Measurements from ENCODE around the gene RNF168.
A peak's percentile ranks its signal among the peaks of the same experiment; 100 is the strongest.
"Not testable (repeated sequence)": the region's sequence is repeated elsewhere in the genome, so short reads cannot be mapped to it uniquely, and the experiment has no call there.

RNF168 gene

GRCh38 chr3:196525141-196525540, 21.6 kb upstream of the RNF168 start:
- DNase-seq (ENCODE audit: low spot score in 2 of 2), result no peak
- Histone ChIP-seq H3K36me3 (replicated peaks) (no peaks in the 10 kb centered on the region), H3K27me3 (ENCODE audit: low read depth) (no peaks in the 10 kb centered on the region), H3K4me1 (peaks cover 10% of the 10 kb centered on the region), H3K4me3 (no peak overlapping the region), H3K9me3 (no peaks in the 10 kb centered on the region)
- in situ Hi-C loops (cut with MboI; ENCODE audit: low sequenced_read_pairs), result no loop called here

GRCh38 chr3:196524527-196524926, 21.0 kb upstream of the RNF168 start:
- H3K4me1 ChIP-seq, result peaks cover 10% of the 10 kb centered on the region
- no peaks in the 10 kb centered on the region for H3K36me3 ChIP-seq (replicated peaks)
- H3K27me3 ChIP-seq (ENCODE audit: low read depth), result no peaks in the 10 kb centered on the region
- no peak for DNase-seq (ENCODE audit: low spot score in 2 of 2)
- H3K4me3 ChIP-seq, result no peak overlapping the region
- in situ Hi-C loops (cut with MboI; ENCODE audit: low sequenced_read_pairs), result loop anchor here (5.0 to 25.0 kb wide), 3 partner anchors 272 to 812 kb away; partner anchors contain the start of genes MUC20 and TFRC
- no peaks in the 10 kb centered on the region for H3K9me3 ChIP-seq

GRCh38 chr3:196523841-196524240, 20.3 kb upstream of the RNF168 start:
- Histone ChIP-seq H3K9me3 (0 out of 2 replicates have a peak, but pooled peaks cover under 1% of the 10 kb centered on the region), H3K36me3 (replicated peaks) (no peaks in the 10 kb centered on the region), H3K4me1 (peaks cover 7% of the 10 kb centered on the region), H3K4me3 (no peak overlapping the region), H3K27me3 (ENCODE audit: low read depth) (no peaks in the 10 kb centered on the region)
- in situ Hi-C loops (cut with MboI; ENCODE audit: low sequenced_read_pairs), result loop anchor here (5.0 to 25.0 kb wide), 3 partner anchors 272 to 812 kb away; partner anchors contain the start of genes MUC20 and TFRC
- no peak for DNase-seq (ENCODE audit: low spot score in 2 of 2)

GRCh38 chr3:196521291-196521690, 17.7 kb upstream of the RNF168 start:
- in situ Hi-C loops (cut with MboI; ENCODE audit: low sequenced_read_pairs), result loop anchor here (5.0 to 25.0 kb wide), 3 partner anchors 269 to 809 kb away; partner anchors contain the start of genes MUC20 and TFRC
- not testable (repeated sequence) for H3K9me3 ChIP-seq; H3K27me3 ChIP-seq (ENCODE audit: low read depth); DNase-seq (ENCODE audit: low spot score in 2 of 2); H3K4me3 ChIP-seq; H3K36me3 ChIP-seq (replicated peaks)
- H3K4me1 ChIP-seq, result peaks cover 17% of the 10 kb centered on the region

- Histone ChIP-seq H3K27me3 (ENCODE audit: low read depth) (no peaks in the 10 kb centered on the region), H3K9me3 (peaks cover 8% of the 10 kb centered on the region; the same call in 1 of the 2 replicates), H3K4me3 (no peak overlapping the region), H3K36me3 (replicated peaks) (no peaks in the 10 kb centered on the region), H3K4me1 (peaks cover 17% of the 10 kb centered on the region)
- in situ Hi-C loops (cut with MboI; ENCODE audit: low sequenced_read_pairs), result loop anchor here (5.0 to 25.0 kb wide), 3 partner anchors 267 to 807 kb away; partner anchors contain the start of genes MUC20 and TFRC
- no peak for DNase-seq (ENCODE audit: low spot score in 2 of 2)
Measured at GRCh38 chr3:196519718-196520082, 16.1 kb upstream of the RNF168 start.

- Histone ChIP-seq H3K9me3 (peaks cover 8% of the 10 kb centered on the region; the same call in 1 of the 2 replicates), H3K36me3 (replicated peaks) (no peaks in the 10 kb centered on the region), H3K4me3 (no peak overlapping the region), H3K4me1 (peaks cover 17% of the 10 kb centered on the region), H3K27me3 (ENCODE audit: low read depth) (no peaks in the 10 kb centered on the region)
- in situ Hi-C loops (cut with MboI; ENCODE audit: low sequenced_read_pairs), result loop anchor here (25.0 kb wide), 2 partner anchors 432 to 807 kb away; partner anchors contain the start of genes MUC20 and TFRC
- DNase-seq (ENCODE audit: low spot score in 2 of 2), result peak; percentile 92 to 96
Measured at GRCh38 chr3:196518966-196519717, 15.6 kb upstream of the RNF168 start.

GRCh38 chr3:196517919-196518318, 14.4 kb upstream of the RNF168 start:
- in situ Hi-C loops (cut with MboI; ENCODE audit: low sequenced_read_pairs), result loop anchor here (25.0 kb wide), 2 partner anchors 431 to 806 kb away; partner anchors contain the start of genes MUC20 and TFRC
- DNase-seq (ENCODE audit: low spot score in 2 of 2), result peak; percentile 94 to 98
- Histone ChIP-seq H3K36me3 (replicated peaks) (no peaks in the 10 kb centered on the region), H3K4me1 (peaks cover 17% of the 10 kb centered on the region), H3K4me3 (peak overlapping the region; percentile 4; the same call in 1 of the 2 replicates), H3K9me3 (peaks cover 8% of the 10 kb centered on the region; the same call in 1 of the 2 replicates), H3K27me3 (ENCODE audit: low read depth) (no peaks in the 10 kb centered on the region)

GRCh38 chr3:196517162-196517800, 13.7 kb upstream of the RNF168 start:
- in situ Hi-C loops (cut with MboI; ENCODE audit: low sequenced_read_pairs), result loop anchor here (25.0 kb wide), 2 partner anchors 430 to 805 kb away; partner anchors contain the start of genes MUC20 and TFRC
- Histone ChIP-seq H3K4me3 (peak overlapping the region; percentile 4; the same call in 1 of the 2 replicates), H3K36me3 (replicated peaks) (no peaks in the 10 kb centered on the region), H3K9me3 (peaks cover 8% of the 10 kb centered on the region; the same call in 1 of the 2 replicates), H3K27me3 (ENCODE audit: low read depth) (no peaks in the 10 kb centered on the region), H3K4me1 (peaks cover 17% of the 10 kb centered on the region)
- DNase-seq (ENCODE audit: low spot score in 2 of 2), result peak; percentile 45 to 58

- H3K9me3 ChIP-seq, result peaks cover 8% of the 10 kb centered on the region; the same call in 1 of the 2 replicates
- no peak for DNase-seq (ENCODE audit: low spot score in 2 of 2)
- H3K36me3 ChIP-seq (replicated peaks), result no peaks in the 10 kb centered on the region
- no peak within 1 kb of the TSS for H3K4me3 ChIP-seq
- peaks cover 17% of the 10 kb centered on the region for H3K4me1 ChIP-seq
- no peaks in the 10 kb centered on the region for H3K27me3 ChIP-seq (ENCODE audit: low read depth)
- in situ Hi-C loops (cut with MboI; ENCODE audit: low sequenced_read_pairs), result loop anchor here (25.0 kb wide), 2 partner anchors 428 to 803 kb away; partner anchors contain the start of genes MUC20 and TFRC
Measured at GRCh38 chr3:196514913-196515621, 11.5 kb upstream of the RNF168 start, which contains the start of gene SMCO1. Gene SMCO1, minus strand, starts transcription at chr3:196515346. Its CDS starts 137 bp downstream, at chr3:196515209.

- Histone ChIP-seq H3K36me3 (replicated peaks) (no peaks in the 10 kb centered on the region), H3K9me3 (peaks cover 8% of the 10 kb centered on the region; the same call in 1 of the 2 replicates), H3K4me3 (no peak overlapping the region), H3K4me1 (peaks cover 17% of the 10 kb centered on the region), H3K27me3 (ENCODE audit: low read depth) (no peaks in the 10 kb centered on the region)
- DNase-seq (ENCODE audit: low spot score in 2 of 2), result no peak
- in situ Hi-C loops (cut with MboI; ENCODE audit: low sequenced_read_pairs), result loop anchor here (25.0 kb wide), 2 partner anchors 427 to 802 kb away; partner anchors contain the start of genes MUC20 and TFRC
Measured at GRCh38 chr3:196514350-196514716, 10.8 kb upstream of the RNF168 start.

- DNase-seq (ENCODE audit: low spot score in 2 of 2), result no peak
- no peaks in the 10 kb centered on the region for H3K27me3 ChIP-seq (ENCODE audit: low read depth)
- H3K9me3 ChIP-seq, result peaks cover 7% of the 10 kb centered on the region; the same call in 1 of the 2 replicates
- in situ Hi-C loops (cut with MboI; ENCODE audit: low sequenced_read_pairs), result loop anchor here (25.0 kb wide), 2 partner anchors 427 to 802 kb away; partner anchors contain the start of genes MUC20 and TFRC
- H3K36me3 ChIP-seq (replicated peaks), result no peaks in the 10 kb centered on the region
- no peak overlapping the region for H3K4me3 ChIP-seq
- peaks cover 16% of the 10 kb centered on the region for H3K4me1 ChIP-seq
Measured at GRCh38 chr3:196513697-196514349, 10.3 kb upstream of the RNF168 start.

GRCh38 chr3:196511646-196512425, 8.3 kb upstream of the RNF168 start:
- H3K4me3 ChIP-seq; H3K4me1 ChIP-seq; H3K36me3 ChIP-seq (replicated peaks); H3K9me3 ChIP-seq; H3K27me3 ChIP-seq (ENCODE audit: low read depth); DNase-seq (ENCODE audit: low spot score in 2 of 2): not testable (repeated sequence)
- in situ Hi-C loops (cut with MboI; ENCODE audit: low sequenced_read_pairs), result loop anchor here (25.0 kb wide), 2 partner anchors 425 to 800 kb away; partner anchors contain the start of genes MUC20 and TFRC
